Activated CD4-positive, alpha-beta memory T cell treated with anti-CD3 and anti-CD28 coated beads, Interleukin-2, amount 10 ng/mL, durations not matched to agents 7 days and 5 days (primary cell): ENCODE results near the gene PPFIA2. TPM values are rescaled to one million over a fixed set of nuclear protein-coding genes. Genes with fewer than 3 reads are reported as not detected.

Source experiments
- CTCF ChIA-PET: fragments of 350-600 bp; sonication (Branson Sonifier 250); formaldehyde crosslinking; loops from one replicate; lab custom pipeline; 2021; ENCODE audit warnings: antibody characterized with exemption, inconsistent platforms; lab: Charles Lee
- POLR2A ChIA-PET: fragments of 350-600 bp; sonication (Branson Sonifier 250); formaldehyde crosslinking; loops from one replicate; lab custom pipeline; 2021; ENCODE audit warnings: antibody characterized with exemption; lab: Charles Lee
- DNase-seq: peaks from one replicate; pipeline ENCODE4 v3.0.0-alpha.2; 2020
- H3K27ac Mint-ChIP-seq: one replicate; pipeline ENCODE4 v1.8.0; 2021; ENCODE audit warnings: mild to moderate bottlenecking, mixed read lengths
- H3K27me3 Mint-ChIP-seq: one replicate; pipeline ENCODE4 v1.8.0; 2021; ENCODE audit warnings: mixed read lengths
- H3K36me3 Mint-ChIP-seq: one replicate; pipeline ENCODE4 v1.8.0; 2021; ENCODE audit warnings: low read depth, mixed read lengths
- H3K4me1 Mint-ChIP-seq: one replicate; pipeline ENCODE4 v1.8.0; 2021; ENCODE audit warnings: mixed read lengths
- H3K4me3 Mint-ChIP-seq: one replicate; pipeline ENCODE4 v1.8.0; 2021; ENCODE audit warnings: mild to moderate bottlenecking, mixed read lengths
- H3K9me3 Mint-ChIP-seq: one replicate; pipeline ENCODE4 v1.8.0; 2021; ENCODE audit warnings: mixed read lengths
- total RNA-seq, 2 experiments: library from RNA; stranded (reverse); gene quantifications; one replicate each; pipeline ENCODE4 v1.2.3, GENCODE V29; 2021

PPFIA2 gene
- total RNA-seq, 2 experiments from 2014 or later, result not detected

DNA sequence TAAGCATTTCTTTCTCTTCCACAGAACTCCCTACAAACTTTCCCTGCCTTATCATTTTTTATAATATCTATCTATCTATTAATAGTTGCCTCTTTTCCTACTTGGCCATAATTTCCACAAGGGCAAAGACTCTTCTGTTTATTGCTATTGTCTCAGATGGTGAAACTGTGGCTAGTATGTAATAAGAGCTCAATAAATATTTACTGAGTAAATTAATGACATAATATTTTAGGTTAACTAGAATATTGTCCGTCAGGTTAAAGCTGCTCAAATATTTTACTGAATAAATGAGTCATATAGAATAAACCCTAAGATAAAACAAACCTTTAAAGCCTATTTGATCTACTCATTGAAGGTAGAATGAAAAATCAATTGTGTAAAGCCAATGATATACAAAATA, 240.5 kb downstream of the PPFIA2 start:
- Mint-ChIP-seq H3K27ac (no peak overlapping the region), H3K4me3 (no peak overlapping the region), H3K36me3 (no peaks in the 10 kb centered on the region), H3K9me3 (peaks cover 2% of the 10 kb centered on the region), H3K27me3 (no peaks in the 10 kb centered on the region), H3K4me1 (peaks cover 5% of the 10 kb centered on the region)
- DNase-seq, result no peak
- POLR2A ChIA-PET, result no interaction called here
- CTCF ChIA-PET, result no interaction called here

DNA sequence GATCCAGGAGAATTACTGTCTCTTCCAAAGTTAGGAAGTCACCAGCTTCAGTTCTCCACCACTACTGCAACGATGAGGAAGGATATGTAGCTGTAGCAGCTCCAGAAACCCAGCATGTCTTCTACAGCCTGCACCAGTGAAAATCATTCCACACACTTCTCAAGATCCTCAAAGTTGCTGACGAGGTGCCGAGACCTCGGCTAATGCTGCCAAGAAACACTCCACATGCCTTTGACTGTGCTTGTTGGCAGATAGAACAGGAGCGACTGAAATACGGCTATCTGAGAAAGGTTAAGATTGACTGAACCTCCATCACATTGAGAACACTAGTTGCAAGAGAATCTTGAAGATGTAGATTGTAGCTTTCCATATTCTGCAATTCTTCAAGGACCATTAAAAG, 241.9 kb downstream of the PPFIA2 start:
- Mint-ChIP-seq H3K4me1 (peaks cover 5% of the 10 kb centered on the region), H3K27ac (no peak overlapping the region), H3K9me3 (peaks cover 2% of the 10 kb centered on the region), H3K27me3 (no peaks in the 10 kb centered on the region), H3K4me3 (no peak overlapping the region), H3K36me3 (no peaks in the 10 kb centered on the region)
- CTCF ChIA-PET, result no interaction called here
- POLR2A ChIA-PET, result no interaction called here
- no peak for DNase-seq

DNA sequence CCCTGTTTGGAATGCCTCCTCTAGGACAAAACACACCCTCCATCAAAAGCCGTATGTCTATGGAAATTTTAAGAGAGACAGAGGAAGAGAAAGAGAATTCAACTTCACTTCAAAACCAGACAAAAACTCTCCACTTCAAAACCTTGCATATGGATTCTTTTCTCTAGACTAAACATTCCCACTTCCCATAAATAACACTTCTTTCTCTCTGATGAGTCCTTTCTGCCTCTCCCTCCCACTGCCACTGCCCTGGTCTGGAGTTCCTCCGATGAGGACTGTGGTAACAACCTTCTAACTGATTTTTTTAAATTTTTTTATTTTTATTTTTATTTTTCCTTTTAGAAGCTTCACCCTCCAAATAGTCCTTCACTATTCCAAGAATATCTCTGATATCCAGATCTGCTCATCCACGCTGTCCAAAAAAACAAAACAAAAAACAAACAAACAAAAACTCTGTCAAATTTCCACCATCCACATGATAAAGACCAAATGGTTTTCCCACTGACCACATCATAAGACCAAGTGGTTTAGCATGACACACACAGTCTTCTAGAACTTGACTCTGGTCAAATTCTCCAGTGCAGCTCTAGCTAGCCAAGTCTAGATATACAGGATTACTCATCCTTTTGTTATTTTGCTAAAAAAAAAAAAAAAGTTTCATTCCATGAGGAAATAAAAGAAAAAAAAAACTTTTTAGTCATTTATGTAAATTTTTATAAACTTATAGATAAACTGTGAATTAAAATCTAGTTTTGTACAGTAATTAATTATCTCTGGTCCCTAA, 256.0 kb downstream of the PPFIA2 start:
- Mint-ChIP-seq H3K4me3 (no peak overlapping the region), H3K27me3 (no peaks in the 10 kb centered on the region), H3K4me1 (no peaks in the 10 kb centered on the region), H3K27ac (no peak overlapping the region), H3K36me3 (no peaks in the 10 kb centered on the region), H3K9me3 (peaks cover 2% of the 10 kb centered on the region)
- CTCF ChIA-PET, result no interaction called here
- DNase-seq, result no peak
- POLR2A ChIA-PET, result no interaction called here

DNA sequence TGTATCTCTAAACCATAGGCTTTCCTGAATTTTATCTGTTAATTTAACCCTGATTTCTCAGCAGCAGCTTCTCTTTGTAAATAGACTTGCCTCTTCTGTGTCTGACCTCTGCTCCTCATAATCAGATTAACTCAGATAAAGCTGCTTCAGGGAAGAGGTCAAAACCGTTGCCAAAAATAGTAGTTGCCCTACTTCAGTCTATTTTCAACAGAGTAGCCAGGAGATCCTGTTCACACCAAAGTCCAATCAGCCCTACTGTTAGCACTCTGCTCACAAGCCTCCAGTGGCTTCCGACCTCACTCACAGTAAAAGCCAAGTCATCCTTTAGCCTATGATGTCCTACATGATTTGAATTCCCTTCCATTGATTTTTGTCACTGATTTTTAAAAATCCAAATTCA, 258.4 kb downstream of the PPFIA2 start:
- CTCF ChIA-PET, result no interaction called here
- H3K9me3 Mint-ChIP-seq, result peaks cover 2% of the 10 kb centered on the region
- DNase-seq, result no peak
- H3K27me3 Mint-ChIP-seq, result no peaks in the 10 kb centered on the region
- H3K4me3 Mint-ChIP-seq, result no peak overlapping the region
- no peaks in the 10 kb centered on the region for H3K36me3 Mint-ChIP-seq
- H3K4me1 Mint-ChIP-seq, result no peaks in the 10 kb centered on the region
- POLR2A ChIA-PET, result no interaction called here
- no peak overlapping the region for H3K27ac Mint-ChIP-seq

DNA sequence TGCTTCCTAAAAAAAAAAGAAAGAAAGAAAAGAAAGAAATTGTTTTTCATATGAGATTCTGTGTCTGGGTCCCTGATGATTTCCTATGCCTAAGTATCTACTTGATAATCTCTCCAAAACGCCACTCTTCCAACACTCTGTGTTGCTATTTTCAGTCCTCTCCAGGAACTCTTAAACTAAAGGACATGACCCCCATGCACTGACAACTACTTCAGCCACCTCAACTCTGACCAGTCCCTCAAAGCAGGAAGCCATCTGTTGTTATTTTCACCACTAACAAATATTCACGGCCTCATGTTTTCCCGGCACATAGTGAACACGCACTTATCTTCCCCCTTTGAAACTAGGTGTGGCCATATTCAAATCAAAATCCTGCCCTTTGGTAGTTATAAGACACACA, 259.3 kb downstream of the PPFIA2 start:
- POLR2A ChIA-PET, result no interaction called here
- CTCF ChIA-PET, result no interaction called here
- DNase-seq, result no peak
- Mint-ChIP-seq H3K4me1 (no peaks in the 10 kb centered on the region), H3K36me3 (no peaks in the 10 kb centered on the region), H3K9me3 (peaks cover 2% of the 10 kb centered on the region), H3K4me3 (no peak overlapping the region), H3K27ac (no peak overlapping the region), H3K27me3 (no peaks in the 10 kb centered on the region)

DNA sequence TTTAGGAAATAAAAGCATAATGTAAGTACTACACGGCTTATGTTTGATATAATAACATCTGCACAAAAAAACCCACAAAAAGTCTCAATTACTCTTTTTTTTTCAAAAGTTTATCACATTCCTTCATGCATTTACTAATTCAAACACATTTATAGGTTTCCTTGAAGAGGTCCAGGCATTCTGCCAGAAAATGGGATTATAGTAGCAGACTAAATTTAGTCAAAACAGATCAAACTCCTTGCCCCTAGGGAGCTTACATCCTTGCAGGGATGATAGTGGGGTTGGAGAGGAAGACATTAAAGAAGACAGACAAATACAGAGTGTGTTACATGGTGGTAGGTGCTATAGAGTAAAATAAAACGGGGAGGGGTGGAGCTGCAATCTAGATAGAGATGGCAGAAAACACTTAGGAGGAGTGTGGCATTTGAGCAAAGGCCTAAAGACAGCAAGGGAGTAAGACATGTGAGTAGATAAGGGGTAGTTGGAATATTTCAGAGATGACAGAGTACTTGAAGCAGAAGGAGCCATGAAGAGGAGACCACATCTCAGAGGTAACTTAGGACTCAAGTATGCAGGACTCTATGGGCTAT, 266.9 kb downstream of the PPFIA2 start:
- DNase-seq, result no peak
- ChIA-PET POLR2A (no interaction called here), CTCF (no interaction called here)
- H3K4me3 Mint-ChIP-seq, result no peak overlapping the region
- no peak overlapping the region for H3K27ac Mint-ChIP-seq
- no peaks in the 10 kb centered on the region for H3K4me1 Mint-ChIP-seq
- H3K9me3 Mint-ChIP-seq, result no peaks in the 10 kb centered on the region
- no peaks in the 10 kb centered on the region for H3K36me3 Mint-ChIP-seq
- no peaks in the 10 kb centered on the region for H3K27me3 Mint-ChIP-seq

DNA sequence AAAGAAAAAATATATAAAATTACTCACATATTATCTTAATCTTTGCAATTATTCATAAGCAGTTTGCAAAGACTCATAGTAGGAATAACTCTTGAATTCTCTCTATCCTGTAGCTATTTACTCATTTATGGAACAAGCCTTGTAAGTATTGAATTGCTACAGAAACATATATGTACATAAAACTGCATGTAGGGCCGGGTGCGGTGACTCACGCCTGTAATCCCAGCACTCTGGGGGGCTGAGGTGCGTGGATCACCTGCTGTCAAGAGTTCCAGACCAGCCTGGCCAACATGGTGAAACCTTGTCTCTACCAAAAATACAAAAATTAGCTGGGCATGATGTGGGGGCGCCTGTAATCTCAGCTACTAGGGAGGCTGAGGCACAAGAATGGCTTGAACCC, 286.2 kb downstream of the PPFIA2 start:
- no peak for DNase-seq
- no peak overlapping the region for H3K4me3 Mint-ChIP-seq
- POLR2A ChIA-PET, result no interaction called here
- H3K27ac Mint-ChIP-seq, result no peak overlapping the region
- CTCF ChIA-PET, result no interaction called here
- H3K4me1 Mint-ChIP-seq, result no peaks in the 10 kb centered on the region
- no peaks in the 10 kb centered on the region for H3K36me3 Mint-ChIP-seq
- H3K27me3 Mint-ChIP-seq, result no peaks in the 10 kb centered on the region
- no peaks in the 10 kb centered on the region for H3K9me3 Mint-ChIP-seq

DNA sequence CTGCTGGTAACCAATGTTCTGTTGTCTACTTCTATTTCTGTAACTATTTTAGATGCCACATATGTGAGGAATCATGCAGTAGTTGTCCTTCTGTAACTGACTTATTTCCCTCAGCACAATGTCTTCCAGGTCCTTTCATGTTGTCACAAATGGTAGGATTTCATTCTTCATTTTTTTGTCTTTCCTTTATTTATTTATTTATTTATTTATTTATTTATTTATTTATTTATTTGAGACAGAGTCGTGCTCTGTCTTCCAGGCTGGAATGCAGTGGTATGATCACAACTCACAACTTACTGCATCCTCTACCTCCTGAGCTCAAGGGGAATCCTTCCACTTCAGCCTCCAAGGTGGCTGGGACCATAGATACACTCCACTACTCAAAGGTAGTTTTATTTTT, 288.2 kb downstream of the PPFIA2 start:
- ChIA-PET CTCF (no interaction called here), POLR2A (no interaction called here)
- no peak for DNase-seq
- H3K4me3 Mint-ChIP-seq, result no peak overlapping the region
- H3K27me3 Mint-ChIP-seq, result no peaks in the 10 kb centered on the region
- no peaks in the 10 kb centered on the region for H3K36me3 Mint-ChIP-seq
- H3K9me3 Mint-ChIP-seq, result no peaks in the 10 kb centered on the region
- no peaks in the 10 kb centered on the region for H3K4me1 Mint-ChIP-seq
- no peak overlapping the region for H3K27ac Mint-ChIP-seq

DNA sequence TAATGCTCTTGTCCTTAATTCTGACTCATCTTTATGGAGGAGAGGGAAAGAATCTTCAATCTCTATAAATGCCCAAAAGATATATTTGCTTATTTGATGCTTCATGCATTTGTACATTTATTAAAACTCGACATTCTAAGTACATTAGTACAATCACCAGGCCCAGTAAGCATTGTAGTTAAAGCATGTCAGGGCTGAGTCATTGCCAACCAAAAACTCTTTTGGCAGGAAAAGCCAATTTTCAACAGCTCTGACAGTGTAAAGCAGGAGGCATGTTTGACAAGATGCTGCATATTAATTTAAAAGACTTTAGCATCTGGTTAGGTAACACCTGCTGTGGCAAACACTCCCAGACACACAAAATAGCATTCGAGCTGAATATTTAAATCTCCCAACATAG, 290.9 kb downstream of the PPFIA2 start:
- Mint-ChIP-seq H3K4me3 (no peak overlapping the region), H3K9me3 (no peaks in the 10 kb centered on the region), H3K4me1 (no peaks in the 10 kb centered on the region), H3K36me3 (no peaks in the 10 kb centered on the region), H3K27ac (no peak overlapping the region), H3K27me3 (no peaks in the 10 kb centered on the region)
- ChIA-PET POLR2A (no interaction called here), CTCF (no interaction called here)
- no peak for DNase-seq

DNA sequence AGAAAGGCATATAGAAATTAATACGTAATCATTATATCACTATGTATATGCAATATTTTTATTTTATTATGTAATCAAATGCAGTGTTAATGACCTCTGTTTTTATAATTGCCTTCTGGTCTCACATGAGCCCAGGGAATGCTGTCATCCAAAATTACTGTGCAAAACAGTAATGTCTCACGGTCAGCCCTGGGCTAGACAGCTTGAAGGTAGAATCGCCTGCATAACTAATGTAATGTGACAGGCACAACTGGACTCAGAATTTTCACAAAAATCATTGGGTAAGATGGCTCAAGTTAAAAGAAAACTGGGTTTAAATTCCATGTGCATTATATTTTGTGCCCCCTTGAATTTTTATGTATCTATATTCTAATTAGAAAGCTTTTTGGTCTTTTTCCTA, 293.3 kb downstream of the PPFIA2 start:
- H3K27ac Mint-ChIP-seq, result no peak overlapping the region
- no peaks in the 10 kb centered on the region for H3K36me3 Mint-ChIP-seq
- H3K27me3 Mint-ChIP-seq, result no peaks in the 10 kb centered on the region
- H3K4me1 Mint-ChIP-seq, result no peaks in the 10 kb centered on the region
- ChIA-PET CTCF (no interaction called here), POLR2A (no interaction called here)
- H3K9me3 Mint-ChIP-seq, result peaks cover 2% of the 10 kb centered on the region
- DNase-seq, result no peak
- H3K4me3 Mint-ChIP-seq, result no peak overlapping the region

DNA sequence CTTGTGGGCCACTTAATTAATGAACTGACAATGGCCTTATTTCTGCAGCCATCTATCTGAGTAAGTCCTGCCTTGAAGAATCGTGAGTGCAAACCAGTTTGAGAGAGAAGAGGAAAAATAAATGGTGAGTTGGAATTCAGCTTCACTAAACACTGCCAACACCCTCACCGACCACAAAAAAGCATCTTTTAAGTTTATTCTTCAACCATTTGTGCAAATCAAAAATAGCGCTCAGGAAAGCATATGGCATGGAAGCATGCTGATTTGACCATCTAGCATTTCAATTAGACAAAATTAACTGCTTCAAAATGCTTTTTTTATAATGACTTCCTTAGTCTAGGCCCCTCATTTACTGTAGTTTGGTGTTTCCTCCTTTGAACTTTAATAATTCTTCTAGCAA, 294.0 kb downstream of the PPFIA2 start:
- ChIA-PET CTCF (no interaction called here), POLR2A (no interaction called here)
- Mint-ChIP-seq H3K36me3 (no peaks in the 10 kb centered on the region), H3K9me3 (peaks cover 2% of the 10 kb centered on the region), H3K27me3 (no peaks in the 10 kb centered on the region), H3K4me1 (no peaks in the 10 kb centered on the region), H3K4me3 (no peak overlapping the region), H3K27ac (no peak overlapping the region)
- DNase-seq, result no peak

DNA sequence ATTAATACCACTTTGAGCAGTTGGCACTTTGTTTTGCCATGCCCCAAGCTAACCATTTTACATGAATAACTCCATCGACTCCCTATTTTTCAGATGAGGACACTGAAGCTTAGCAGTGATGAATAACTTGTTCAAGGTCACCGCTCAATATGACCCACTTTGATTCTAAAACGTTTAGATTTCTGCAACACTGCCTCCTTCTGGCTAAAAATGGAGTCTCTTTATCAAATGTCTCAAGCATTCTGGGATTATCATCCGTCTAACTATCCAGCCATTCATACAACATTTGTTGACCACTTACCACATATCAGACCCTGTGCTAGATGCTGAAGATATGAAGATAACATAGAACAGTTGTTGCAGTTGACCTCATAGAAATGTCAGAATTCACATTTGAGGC, 298.0 kb downstream of the PPFIA2 start:
- H3K9me3 Mint-ChIP-seq, result peaks cover 2% of the 10 kb centered on the region
- H3K4me3 Mint-ChIP-seq, result no peak overlapping the region
- no peaks in the 10 kb centered on the region for H3K4me1 Mint-ChIP-seq
- no peak for DNase-seq
- ChIA-PET POLR2A (no interaction called here), CTCF (no interaction called here)
- H3K27me3 Mint-ChIP-seq, result no peaks in the 10 kb centered on the region
- H3K27ac Mint-ChIP-seq, result no peak overlapping the region
- H3K36me3 Mint-ChIP-seq, result no peaks in the 10 kb centered on the region

DNA sequence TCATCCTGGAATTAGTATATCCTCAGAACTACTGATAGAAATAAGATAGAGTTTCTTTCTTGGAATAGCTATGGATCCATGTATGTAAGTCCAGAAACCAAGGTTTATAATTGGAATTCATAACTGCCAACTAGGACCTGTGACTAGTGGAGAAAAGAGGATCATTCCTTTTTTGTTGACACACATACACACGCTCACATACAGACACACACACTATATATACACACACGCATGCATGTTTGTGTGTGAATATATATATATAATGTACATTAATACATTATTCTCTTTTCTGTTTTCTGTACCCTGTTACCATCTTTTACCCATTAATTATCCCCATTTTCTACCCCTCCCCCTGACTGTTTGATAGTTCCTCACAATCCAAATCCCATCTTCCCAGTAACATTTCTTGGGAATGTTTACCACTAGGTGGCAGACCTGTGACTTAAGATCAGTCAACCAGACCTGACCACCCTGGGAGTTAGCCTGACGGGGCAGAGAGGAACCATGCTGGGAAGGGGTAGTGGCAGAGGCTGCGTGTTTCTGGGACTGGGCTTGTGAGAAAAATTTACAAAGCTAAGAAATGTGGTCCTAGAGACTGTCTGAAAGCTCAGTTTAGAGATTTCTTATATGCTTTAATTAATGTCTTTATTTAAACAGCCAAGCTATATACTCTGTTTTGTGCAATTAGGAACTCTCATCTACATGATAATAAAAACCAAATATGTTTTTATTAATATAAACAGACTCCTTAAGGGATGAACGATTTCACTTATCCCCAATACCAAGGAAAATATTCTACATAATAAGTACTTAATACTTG, 308.0 kb downstream of the PPFIA2 start:
- Mint-ChIP-seq H3K4me3 (no peak overlapping the region), H3K27ac (no peak overlapping the region)
- no peak for DNase-seq

More for the DNA sequence above, 308.0 kb downstream of the PPFIA2 start:
- CTCF ChIA-PET, result interaction anchor here (0.7 kb wide), 1 partner anchor 13 kb away, joined by 3 read pairs; no protein-coding TSS in a partner anchor
- POLR2A ChIA-PET, result no interaction called here
- Mint-ChIP-seq H3K36me3 (no peaks in the 10 kb centered on the region), H3K9me3 (no peaks in the 10 kb centered on the region), H3K4me1 (no peaks in the 10 kb centered on the region), H3K27me3 (no peaks in the 10 kb centered on the region)
